Cerebellar nuclear complex (tissue), 1 donor: ENCODE data around the gene SPSB1.

Source experiments
- DNase-seq, 2 experiments: peaks; one replicate each; lab custom pipeline; 2025; lab: John Stamatoyannopoulos, UW

The SPSB1 gene

DNA sequence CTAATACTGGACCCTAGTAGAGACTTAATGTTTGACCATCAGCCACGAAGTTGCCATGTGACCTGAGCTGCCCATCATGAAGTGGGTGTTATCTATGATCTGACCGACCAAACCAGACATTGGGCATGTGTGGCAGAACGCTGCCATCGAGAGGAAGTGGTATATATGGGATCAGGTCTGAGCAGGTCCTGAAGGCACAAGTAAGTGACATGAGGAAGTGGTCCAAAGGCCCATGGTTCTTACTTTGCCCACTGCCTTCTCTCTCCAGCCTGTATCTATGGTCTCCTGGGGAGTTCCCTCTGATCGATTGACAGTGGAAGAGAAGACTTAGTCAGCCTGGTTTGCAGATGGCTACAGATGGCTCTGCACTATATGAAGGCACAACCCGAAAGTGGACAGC is 7.9 kb downstream of the SPSB1 start:
- DNase-seq: no peak

DNA sequence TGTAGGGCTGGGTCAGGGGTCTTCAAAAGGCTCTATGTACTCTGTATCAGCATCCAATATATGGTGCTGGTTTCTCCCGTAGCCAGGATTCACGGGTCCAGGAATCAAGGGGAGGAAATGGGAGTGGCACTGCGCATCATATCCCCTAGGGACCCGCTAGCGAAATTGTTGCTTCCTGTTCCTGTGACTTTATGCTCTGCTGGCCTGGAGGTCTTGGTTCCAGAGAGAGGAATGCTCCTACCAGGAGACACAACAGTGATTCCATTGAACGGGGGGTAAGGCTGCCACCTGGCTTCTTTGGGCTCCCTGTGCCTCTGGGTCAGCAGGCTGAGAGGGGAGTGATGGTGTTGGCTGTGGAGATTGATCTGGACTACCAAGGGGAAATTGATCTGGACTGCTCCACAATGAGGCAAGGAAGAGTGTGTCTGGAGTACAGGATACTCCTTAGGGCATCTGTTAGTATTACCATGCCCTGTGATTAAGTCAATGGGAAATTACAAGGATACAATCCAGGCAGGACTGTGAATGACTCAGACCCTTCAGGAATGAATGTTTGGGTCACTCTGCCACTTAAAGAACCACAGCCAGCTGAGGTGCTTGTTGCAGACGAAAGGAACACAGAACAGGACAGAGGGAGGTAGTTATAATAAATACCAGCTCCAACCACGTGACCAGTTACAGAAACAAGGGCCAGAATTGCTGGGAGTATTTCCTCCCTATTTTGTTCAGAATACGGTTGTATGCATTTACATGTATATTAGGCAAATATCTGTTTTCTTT is 10.2 kb downstream of the SPSB1 start:
- DNase-seq: no peak

DNA sequence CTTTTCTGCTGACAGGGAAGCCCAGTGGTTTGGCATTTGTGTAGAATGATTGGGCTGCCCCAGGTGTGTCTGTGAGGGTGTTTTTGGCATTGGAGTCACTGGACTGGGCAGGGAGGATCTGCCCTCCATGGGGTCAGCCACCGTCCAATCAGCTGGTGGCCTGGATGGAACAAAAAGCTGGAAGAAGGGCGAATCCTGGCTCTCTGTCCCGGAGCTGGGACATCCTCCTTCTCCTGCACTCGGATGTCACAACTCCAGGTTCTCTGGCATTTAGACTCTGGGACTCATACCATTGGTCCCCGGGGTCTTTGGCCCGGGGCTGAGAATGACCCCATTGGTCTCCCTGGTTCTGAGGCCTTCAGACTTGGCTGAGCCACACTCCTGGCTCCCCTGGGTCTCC is 11.2 kb downstream of the SPSB1 start:
- no peak for DNase-seq

DNA sequence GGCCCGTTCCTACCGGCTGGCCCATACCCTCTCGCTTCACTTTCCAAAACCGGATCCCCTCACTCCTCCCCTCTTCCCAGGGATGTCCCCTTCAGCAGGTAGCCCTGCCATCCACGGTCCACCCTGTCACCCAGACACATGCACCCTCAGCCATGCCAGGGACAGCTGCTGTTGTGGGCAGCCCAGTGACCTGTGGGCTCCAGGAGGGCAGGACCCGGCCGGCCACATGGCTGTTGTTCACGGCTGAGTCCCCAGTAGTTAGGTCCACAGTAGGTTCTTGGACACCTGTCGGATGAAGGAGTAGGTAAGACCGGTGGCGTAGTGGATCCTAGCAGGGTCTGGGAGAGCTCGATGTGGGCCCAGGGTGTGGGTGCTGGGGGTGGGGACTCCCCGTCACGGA is 12.5 kb downstream of the SPSB1 start:
- no peak for DNase-seq

DNA sequence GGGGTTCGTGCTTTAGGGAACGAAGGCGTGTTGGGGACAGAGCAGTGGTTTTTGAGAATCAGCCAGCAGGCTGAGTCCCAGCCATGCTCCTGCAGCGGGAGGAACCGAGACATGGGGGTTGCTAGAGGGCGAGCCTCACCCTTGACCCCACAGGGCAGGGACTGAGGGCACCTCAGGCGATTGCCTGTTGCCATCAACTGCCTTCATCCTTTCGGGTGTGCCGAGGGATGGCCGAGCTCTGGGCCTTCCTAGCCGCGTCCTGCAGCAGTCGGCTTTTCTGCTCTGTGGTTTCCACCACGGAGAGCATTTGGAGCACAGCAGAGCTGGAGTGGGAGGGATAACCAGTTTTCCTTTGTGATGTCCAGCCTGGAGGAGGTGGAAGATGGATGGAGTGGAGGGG is 13.3 kb downstream of the SPSB1 start:
- DNase-seq: no peak

DNA sequence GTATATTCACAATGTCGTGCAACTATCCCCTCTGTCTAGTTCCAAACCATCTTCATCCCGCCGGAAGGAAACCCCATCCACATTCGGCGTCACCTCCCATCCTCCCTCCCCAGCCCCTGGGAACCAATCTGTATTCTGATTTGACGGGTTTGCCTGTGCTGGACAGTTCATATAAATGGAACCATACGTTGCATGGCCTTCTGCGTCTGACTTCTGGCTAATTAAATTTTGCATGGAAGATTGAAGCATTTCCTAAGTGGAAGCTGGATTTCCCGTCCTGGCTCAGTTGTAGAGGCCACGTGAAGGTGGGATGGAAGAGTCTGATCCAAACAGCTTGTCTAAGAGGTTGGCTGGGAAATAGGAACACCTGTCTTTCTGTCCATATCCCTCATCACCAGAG is 14.6 kb downstream of the SPSB1 start:
- DNase-seq: no peak

DNA sequence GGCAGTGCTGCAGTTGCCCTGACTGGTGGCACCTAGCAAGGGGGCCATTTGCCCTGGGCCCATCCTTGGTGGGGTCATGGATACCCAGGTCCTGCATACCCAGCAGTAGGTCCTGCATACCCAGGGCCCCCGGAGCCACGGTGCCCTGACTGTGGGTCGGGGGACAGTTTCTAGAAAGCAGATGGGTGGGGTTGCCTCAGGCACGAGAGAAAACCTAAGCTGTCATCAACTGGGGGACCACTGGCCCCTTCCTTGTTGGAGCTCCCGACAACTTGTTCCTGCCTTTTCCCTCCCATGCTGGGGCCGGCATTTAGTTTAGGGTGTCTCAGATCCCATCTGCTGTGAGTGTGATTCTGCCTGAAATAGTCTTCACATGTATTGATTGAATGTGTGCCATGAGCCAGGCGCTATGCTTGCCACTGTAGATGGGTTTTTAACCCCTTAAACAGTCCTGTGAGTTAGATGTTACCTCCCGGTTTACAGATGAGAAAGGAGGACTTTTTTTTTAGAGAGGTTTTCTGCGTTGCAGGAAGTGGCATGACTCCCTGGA is 15.6 kb downstream of the SPSB1 start:
- DNase-seq: no peak

DNA sequence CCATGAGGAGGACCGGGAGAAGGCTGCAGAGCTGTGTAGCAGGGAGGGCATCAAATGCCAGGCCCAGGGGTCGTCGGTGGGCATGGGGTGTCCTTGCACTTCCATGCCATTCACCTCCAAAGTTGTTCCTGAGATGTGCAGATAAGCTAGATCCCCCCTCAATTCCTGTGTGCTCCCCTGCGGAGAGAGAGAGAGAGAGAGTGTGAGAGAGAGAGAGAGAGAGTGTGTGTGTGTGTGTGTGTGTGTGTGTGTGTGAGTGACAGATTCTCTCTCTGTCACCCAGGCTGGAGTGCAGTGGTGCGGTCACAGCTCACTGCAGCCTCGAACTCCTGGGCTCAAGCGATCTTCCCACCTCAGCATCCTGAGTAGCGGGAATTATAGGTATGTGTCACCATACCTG is 16.4 kb downstream of the SPSB1 start:
- DNase-seq: no peak

DNA sequence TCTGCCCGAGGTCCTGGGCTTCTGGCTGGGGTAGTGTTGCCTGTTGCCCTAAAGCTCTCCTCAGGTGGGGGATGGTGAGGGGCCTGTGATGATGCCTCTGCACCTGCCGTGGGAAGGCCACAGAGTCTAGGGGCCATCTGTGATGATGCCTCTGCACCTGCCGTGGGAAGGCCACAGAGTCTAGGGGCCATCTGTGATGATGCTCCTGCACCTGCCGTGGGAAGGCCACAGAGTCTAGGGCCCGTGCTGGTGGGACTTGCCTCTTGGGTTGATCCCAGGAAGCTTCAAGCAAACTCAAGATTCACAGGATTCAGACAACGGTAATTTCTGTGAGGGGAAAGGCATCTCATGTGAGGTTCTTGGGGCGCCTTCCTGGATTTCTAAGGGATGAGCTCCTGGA is 17.3 kb downstream of the SPSB1 start:
- no peak for DNase-seq

DNA sequence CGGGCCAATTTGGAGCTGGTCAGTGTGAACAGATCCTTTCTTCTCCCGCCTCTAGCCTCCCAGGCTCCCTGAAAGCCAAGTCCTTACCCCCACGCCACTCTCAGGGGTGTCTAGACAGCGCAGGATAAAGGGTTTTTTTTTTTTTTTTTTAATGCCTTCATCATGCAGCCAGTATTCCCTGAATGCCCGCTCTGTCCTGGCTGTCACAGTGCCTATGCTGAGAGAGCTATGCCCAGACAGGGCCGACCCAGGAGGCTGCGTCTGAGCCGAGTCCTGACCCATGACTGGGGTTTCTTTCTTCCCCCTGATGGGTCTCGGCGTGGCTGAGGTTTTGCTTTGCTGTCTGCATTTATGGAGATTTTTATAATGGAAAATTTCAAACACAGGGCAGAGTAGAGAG is 18.3 kb downstream of the SPSB1 start:
- DNase-seq: no peak

DNA sequence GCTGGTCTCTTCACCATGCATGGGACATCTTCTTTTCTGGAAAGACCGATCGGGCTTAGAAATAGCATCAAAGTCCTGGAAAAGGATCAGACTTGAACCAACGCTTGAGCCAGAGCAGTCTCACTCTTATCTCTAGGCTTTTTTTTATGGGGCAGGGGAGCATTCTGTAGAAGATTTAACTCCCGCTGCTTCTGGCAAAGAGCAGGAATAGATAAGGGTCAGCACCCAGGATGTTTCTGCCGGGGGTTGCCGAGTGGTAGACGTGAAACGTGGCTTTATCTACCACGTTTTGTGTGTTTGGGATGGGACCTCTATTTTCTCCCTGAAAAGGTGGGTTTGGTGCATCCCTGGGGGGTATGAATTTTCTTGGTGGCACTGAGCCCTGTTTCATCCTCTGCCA is 18.8 kb downstream of the SPSB1 start:
- no peak for DNase-seq

DNA sequence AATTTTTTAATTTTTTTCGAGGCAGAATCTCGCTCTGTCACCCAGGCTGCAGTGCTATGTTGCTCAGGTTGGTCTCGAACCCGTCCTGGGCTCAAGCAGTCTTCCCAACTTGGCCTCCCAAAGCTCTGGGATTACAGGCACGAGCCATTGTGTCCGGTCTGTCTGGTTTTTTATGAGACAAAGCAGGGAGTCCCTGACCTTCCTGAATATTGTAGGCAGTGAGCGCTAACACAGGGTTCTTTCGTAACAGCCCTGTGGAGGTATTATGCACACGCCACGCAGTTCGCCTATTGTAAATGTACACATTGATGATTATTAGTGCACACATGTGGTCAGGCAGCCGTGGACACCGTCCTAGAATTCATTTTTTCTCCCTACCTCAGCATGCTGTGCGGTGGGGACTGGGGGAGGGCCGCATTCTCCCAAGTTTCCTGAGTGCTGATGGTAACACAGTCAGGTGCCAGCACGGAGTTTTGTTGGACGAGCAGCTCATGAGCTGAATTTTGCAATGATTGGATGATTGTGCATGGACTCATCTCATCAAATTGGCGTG is 19.6 kb downstream of the SPSB1 start:
- no peak for DNase-seq

DNA sequence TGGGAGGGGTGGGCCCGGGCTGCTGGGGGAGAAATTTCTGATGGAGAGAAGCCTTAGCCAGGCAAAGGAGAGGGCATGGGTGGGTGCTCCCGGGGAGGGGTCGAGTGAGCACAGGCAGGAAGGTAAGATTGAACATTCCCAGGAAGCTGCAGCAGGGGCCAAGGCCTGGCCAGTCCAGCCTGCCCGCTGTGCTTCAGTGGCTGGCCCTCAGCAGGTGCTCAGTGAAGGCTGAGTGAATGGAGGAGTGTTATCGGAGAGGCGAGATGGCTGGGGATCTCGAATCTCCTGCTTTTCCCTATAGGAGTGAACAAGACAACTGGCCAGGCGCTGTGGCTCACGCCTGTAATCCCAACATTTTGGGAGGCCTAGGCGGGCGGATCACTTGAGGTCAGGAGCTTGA is 20.9 kb downstream of the SPSB1 start:
- no peak for DNase-seq

DNA sequence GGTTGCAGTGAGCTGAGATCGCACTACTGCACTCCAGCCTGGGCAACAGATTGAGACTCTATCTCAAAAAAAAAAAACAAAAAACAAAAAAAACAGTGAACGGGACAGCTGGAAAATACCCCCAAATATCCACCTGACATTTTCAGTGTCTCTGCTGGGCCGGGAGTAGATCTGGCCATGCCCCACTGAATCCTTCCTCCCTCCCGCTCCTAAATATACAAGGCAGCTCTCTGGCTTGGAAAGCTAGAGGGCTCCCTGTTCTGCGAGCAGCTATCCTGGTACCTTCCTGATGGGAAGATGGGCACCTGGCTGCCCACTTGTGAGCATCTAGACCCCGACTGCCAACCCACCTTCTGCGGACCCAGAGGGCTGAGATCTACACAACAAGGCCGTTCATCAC is 21.4 kb downstream of the SPSB1 start:
- no peak for DNase-seq

DNA sequence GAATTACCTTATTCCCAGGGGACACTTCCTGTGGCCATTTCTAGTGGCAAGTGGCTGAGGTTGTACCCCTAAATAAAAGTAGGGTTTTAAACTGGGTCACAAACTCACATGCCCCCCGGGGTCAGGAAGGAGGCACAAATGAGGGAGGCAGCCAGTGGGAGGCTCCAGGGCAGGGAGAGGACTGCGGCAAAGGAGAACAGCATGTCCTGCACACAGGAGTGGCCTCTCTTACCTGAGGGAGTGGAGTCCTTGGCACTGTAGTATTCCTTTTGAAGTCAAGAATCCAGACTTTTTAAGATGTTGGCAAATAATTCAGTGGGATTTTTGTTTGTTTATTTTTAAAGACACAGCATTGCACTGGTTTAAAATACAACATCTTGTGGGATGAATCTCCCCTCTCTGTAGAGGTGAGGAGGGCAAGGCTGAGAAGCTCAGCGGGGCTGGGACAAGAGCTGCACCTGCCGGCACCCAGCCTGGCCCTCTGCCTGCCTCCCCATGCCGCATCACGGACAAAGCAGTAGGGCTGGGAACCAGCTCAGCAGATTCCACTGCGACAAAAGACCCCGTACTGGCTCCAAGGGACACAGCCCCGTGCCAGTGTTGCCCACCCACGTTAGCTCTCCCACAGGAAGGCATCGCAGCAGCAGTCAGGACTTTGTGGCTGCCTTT is 22.2 kb downstream of the SPSB1 start:
- no peak for DNase-seq

DNA sequence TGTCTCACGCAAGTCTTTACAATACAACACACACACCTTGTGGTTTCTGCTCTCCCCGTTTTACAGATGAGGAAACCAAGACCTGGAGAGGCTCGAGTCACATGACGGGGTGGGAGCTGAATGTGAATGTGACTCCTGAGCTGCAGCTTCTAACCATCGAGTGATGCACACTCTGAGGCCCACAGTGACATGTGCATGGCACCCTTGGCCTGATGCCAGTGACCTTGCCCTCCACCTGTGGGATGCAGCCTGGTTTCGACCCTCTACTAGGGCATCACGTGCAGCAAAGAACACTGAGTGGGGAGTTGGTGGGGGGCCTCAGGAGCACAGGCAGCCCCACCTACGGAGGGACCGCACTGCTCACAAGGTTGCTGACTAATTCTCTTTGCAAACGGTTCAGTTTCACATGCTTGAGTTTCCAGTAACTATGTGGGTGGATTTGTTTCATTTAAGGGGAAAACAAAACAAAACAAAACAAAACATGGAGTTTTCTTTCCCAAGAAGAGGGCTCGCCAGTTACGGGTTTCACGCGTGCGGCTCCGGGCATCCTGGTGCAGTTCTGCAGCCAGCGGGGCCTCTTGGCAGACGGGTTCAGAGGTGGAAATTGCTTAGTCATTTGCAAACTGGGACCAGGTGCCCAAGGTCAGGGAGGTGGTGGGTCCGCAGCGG is 22.9 kb downstream of the SPSB1 start:
- DNase-seq: no peak

DNA sequence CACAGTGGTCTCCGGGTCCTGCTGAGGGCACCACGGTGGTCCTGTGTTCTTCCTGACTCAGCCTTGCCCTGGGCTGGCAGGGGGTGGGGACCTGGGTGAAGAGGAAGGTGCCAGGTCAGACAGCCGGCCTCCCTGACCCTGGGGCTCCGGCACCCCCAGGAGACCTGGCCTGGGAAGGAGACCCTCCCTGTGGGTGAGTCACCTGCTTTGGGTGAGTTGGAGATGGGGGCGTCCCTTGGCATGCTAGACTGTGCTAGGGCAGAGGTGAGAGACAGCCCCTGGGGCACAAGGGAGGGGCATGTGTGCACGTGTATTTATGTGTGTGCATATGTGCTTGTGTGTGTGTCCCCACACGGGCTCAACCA is 23.4 kb downstream of the SPSB1 start:
- no peak for DNase-seq

DNA sequence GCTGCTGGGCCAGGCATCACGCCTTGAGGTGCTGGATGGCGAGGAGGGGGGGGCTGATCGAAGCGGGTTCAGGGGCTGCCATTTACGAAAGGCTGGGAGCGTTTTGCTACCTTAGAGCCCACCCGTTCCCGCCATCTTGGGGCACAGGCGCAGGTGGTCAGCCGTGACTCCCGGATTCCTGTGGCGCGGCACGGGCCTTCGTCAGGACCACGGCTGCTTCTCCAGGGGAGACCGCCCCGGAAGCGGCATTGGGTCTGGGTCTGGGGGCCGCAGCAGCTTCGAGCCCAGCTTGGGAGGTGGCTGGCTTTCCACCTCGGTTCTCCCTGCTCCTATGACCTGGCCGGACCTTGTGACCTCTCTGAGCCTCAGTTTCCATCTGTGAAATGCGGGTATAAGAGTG is 23.8 kb downstream of the SPSB1 start:
- DNase-seq: no peak

DNA sequence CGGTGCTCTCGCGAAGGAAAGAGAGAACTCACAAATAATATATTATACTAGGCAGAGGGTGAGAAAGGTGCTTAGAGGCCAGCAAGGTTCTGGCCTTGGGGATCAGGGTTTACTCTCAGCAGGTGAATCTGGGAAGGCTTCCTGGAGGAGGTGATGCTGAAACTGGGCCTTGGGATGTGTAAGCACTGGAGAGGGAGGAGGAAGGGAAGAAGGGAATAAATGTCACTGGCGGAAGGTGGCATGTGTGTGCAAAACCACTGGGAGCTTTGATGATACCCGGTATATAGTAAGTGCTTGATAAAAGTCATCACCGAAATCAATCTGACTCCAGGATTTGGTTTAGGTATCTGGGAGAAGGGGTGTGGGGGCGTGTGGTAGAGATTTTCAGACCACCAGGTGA is 24.4 kb downstream of the SPSB1 start:
- DNase-seq: no peak

DNA sequence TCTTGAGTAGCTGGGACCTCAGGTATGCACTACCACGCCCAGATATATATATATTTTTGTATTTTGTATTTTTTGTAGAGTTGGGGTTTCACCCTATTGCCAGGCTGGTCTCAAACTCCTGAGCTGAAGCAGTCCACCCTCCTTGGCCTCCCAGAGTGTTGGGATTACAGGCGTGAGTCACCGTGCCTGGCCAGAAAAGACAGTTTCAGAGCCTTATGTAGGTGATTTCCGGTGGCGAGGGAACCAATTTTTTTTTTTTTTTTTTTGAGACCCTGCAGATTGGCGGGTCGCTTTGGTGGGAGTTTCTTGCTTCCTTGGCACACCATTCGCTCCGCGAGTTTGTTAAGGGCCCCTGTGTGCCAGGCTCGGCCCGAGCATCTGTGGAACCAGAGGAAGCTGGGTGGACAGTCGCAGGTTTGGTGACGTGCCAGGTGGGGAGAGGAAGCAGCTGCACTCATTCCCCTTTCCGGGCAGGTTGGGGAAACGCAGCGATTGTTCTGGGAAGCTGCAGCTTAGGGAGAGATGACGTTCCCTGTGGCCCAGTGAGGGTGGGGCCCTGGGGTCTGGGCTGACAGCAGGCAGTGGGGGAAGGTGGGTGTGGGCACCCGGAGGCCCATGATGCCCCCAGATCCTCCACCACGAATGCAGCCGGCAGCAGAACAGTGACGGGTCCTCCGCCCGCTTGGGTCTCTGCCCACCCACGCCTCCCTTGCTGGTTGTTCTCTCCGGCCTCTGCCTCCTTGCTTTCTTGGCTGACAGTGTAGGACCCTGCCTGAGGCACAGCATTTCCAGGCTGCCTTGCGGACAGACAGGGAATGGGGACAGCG is 25.1 kb downstream of the SPSB1 start:
- no peak for DNase-seq

DNA sequence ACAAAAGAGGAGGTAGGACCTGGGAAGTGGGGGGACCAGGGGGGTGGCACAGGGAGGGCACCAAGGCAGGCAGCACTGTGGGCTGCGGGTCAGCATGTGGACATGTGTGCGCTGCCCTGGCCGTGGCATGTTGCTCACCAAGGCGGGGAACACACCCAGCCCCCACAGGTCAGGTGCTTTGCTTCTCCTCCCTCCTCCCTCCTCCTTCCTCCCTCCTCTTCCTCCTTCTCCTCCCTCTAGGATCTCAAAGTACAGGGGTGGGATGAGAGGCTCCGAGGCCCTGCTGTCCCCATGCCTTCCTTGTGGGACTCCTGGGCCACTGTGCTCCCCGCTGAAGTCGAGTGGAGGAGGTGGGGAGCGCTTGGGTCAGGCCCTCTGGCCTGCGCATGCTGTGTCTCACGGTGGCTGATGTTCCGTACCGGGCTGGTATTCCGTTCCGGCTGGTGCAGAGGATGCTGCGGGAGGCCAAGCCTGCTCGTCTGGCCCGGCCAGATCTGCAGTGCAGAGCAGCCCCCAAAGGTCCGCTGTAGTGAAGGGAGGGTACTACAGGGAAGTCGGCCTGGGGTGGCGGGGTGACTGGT is 26.6 kb downstream of the SPSB1 start:
- no peak for DNase-seq
